K562 (cell line): ENCODE data around the gene EIF3I. TPM values are rescaled to one million over a fixed set of nuclear protein-coding genes. Genes with fewer than 3 reads are reported as not detected.

Experiments
- BCL6 ChIP-seq: fragments of 250-450 bp; sonication (Bioruptor Pico); IDR thresholded peaks from 2 replicates; pipeline ENCODE4 v1.4.0; 2020
- CBX2 ChIP-seq: fragments of 200-600 bp; sonication (generic); IDR thresholded peaks from one replicate; pipeline ENCODE4 v1.6.1; 2012; ENCODE audit warnings: mild to moderate bottlenecking, low read length, inconsistent platforms; ENCODE audit not compliant: insufficient read depth, poor library complexity, severe bottlenecking
- CBX8 ChIP-seq: fragments of 200-600 bp; sonication (generic); IDR thresholded peaks from 2 replicates; pipeline ENCODE4 v1.6.1; 2012; ENCODE audit warnings: borderline replicate concordance, mixed run types, low read depth, mild to moderate bottlenecking, moderate library complexity, mixed read lengths, low read length, control low read depth, inconsistent platforms; ENCODE audit not compliant: poor library complexity, severe bottlenecking; ENCODE audit errors: extremely low read depth
- CHD2 ChIP-seq: IDR thresholded peaks from 2 replicates; pipeline ENCODE4 v1.6.1; 2011; ENCODE audit warnings: low read depth, low read length
- CHD4 ChIP-seq: fragments of 200-600 bp; sonication (generic); IDR thresholded peaks from 3 replicates; pipeline ENCODE4 v1.6.1; 2012; ENCODE audit warnings: low read depth, mild to moderate bottlenecking, mixed read lengths, low read length, inconsistent platforms; ENCODE audit not compliant: insufficient read depth, insufficient replicate concordance, poor library complexity, severe bottlenecking
- DPF2 ChIP-seq: fragments of 450-650 bp; IDR thresholded peaks from 2 replicates; pipeline ENCODE4 v1.6.1; 2016
- ELF4 ChIP-seq: fragments of 450-650 bp; formaldehyde crosslinking; IDR thresholded peaks from 2 replicates; pipeline ENCODE4 v1.4.0; 2022; ENCODE audit warnings: missing genetic modification characterization
- FOXJ2 ChIP-seq: fragments of 200-800 bp; sonication (Bioruptor generic); IDR thresholded peaks from 2 replicates; pipeline ENCODE4 v1.6.1; 2016; ENCODE audit warnings: missing genetic modification characterization, missing compliant biosample characterization
- HCFC1 ChIP-seq: IDR thresholded peaks from 2 replicates; pipeline ENCODE4 v1.6.1; 2012; ENCODE audit warnings: low read depth, low read length, improper control_type of control experiment
- SRSF7 ChIP-seq: fragments of 200-400 bp; formaldehyde crosslinking; optimal IDR thresholded peaks from 2 replicates; pipeline ENCODE3; 2017; ENCODE audit warnings: mild to moderate bottlenecking, low read depth, low read length
- TAL1 ChIP-seq: fragments of 450-650 bp; IDR thresholded peaks from 2 replicates; pipeline ENCODE4 v1.6.1; 2016; ENCODE audit warnings: mild to moderate bottlenecking
- U2AF1 ChIP-seq: fragments of 200-400 bp; formaldehyde crosslinking; optimal IDR thresholded peaks from 2 replicates; pipeline ENCODE3; 2017; ENCODE audit warnings: mild to moderate bottlenecking, low read depth, low read length, moderate library complexity
- VEZF1 ChIP-seq: fragments of 200-800 bp; sonication (Bioruptor generic); IDR thresholded peaks from 2 replicates; pipeline ENCODE4 v1.6.1; 2017; ENCODE audit warnings: missing genetic modification characterization, missing compliant biosample characterization
- ZBTB2 ChIP-seq: fragments of 450-650 bp; IDR thresholded peaks from 2 replicates; pipeline ENCODE4 v1.6.1; 2016; ENCODE audit warnings: antibody characterized with exemption
- ZBTB26 ChIP-seq: fragments of 450-650 bp; formaldehyde crosslinking; IDR thresholded peaks from 2 replicates; pipeline ENCODE4 v1.4.0; 2022; ENCODE audit warnings: missing genetic modification characterization
- ZKSCAN1 ChIP-seq: fragments of 150-350 bp; IDR thresholded peaks from 2 replicates; pipeline ENCODE4 v1.6.1; 2016; ENCODE audit warnings: low read depth, low read length
- polyA plus RNA-seq, 8 experiments: library from polyadenylated mRNA; depleted of rRNA in 4 of 8; stranded (reverse) in 5 of 8; unstranded in 3 of 8; fragments of >200 nt; fragmentation: Nextera tagmentation in 2 of 8; fragmentation: Illumina TruSeq in 1 of 8; extraction: Ambion mirVana in 2 of 8; extraction: Trizol in 1 of 8; gene quantifications; 2 replicates each; pipeline versions ENCODE4 v1.2.1 to v1.2.3, GENCODE V29; 2011 to 2014; ENCODE audit warnings: inconsistent platforms in 1 of 8, missing spikeins in 1 of 8
- total RNA-seq, 7 experiments: library from RNA; depleted of rRNA in 6 of 7; stranded (reverse); fragments of >200 nt in 6 of 7; fragmentation: Illumina TruSeq in 2 of 7; extraction: Trizol in 2 of 7; gene quantifications; 2 replicates each; pipeline versions ENCODE4 v1.2.1 to v1.2.3, GENCODE V29; 2011 to 2021; ENCODE audit warnings: low replicate concordance in 1 of 7
- TF ChIP-seq, protein P1 (sequence below), 2 experiments: fragments of 450-650 bp; IDR thresholded peaks; 2 replicates each; pipeline ENCODE4 v1.6.1; 2016
- TF ChIP-seq, protein P2 (sequence below): sonication (generic); formaldehyde crosslinking; IDR thresholded peaks from 2 replicates; pipeline ENCODE4 v1.9.0; 2022; ENCODE audit warnings: mild to moderate bottlenecking, missing genetic modification reagents
- TF ChIP-seq, protein P3 (sequence below): fragments of 250-450 bp; sonication (Bioruptor Pico); IDR thresholded peaks from 2 replicates; pipeline ENCODE4 v1.8.0; 2022; ENCODE audit warnings: moderate library complexity, mild to moderate bottlenecking, inconsistent platforms

Gene EIF3I
- total and polyA plus RNA-seq, 9 of the 15 experiments (the other 6 are each of a cell fraction or from before 2014, with no cell fraction given) = 414 to 1,526 (median 635) TPM

- peak; percentile 96 for TF ChIP-seq ZBTB2
- TF ChIP-seq ZKSCAN1 = peak; percentile 21; the same call in 1 of the 2 replicates
- peak; percentile 86 for TF ChIP-seq HCFC1
- TF ChIP-seq, protein P1, sequence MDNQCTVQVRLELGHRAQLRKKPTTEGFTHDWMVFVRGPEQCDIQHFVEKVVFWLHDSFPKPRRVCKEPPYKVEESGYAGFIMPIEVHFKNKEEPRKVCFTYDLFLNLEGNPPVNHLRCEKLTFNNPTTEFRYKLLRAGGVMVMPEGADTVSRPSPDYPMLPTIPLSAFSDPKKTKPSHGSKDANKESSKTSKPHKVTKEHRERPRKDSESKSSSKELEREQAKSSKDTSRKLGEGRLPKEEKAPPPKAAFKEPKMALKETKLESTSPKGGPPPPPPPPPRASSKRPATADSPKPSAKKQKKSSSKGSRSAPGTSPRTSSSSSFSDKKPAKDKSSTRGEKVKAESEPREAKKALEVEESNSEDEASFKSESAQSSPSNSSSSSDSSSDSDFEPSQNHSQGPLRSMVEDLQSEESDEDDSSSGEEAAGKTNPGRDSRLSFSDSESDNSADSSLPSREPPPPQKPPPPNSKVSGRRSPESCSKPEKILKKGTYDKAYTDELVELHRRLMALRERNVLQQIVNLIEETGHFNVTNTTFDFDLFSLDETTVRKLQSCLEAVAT (IDR thresholded peaks at IDR 0.05) = peak in 1 of 2 experiments; percentile 51; a peak in 2 of 4 replicates
- TF ChIP-seq BCL6 = no peak
- no peak for TF ChIP-seq U2AF1
- TF ChIP-seq CHD2 = no peak
- TF ChIP-seq CBX8 = no peak
- peak; percentile 3; the same call in 1 of the 2 replicates for TF ChIP-seq ZBTB26 (CRISPR knock-in tag)
- TF ChIP-seq, protein P2, sequence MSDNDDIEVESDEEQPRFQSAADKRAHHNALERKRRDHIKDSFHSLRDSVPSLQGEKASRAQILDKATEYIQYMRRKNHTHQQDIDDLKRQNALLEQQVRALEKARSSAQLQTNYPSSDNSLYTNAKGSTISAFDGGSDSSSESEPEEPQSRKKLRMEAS (CRISPR knock-in tag) = peak; percentile 73
- TF ChIP-seq TAL1 = no peak
- no peak for TF ChIP-seq FOXJ2 (tag)
- peak; percentile 75 for TF ChIP-seq VEZF1 (CRISPR knock-in tag)
- TF ChIP-seq DPF2 = no peak
- TF ChIP-seq SRSF7 = no peak
- TF ChIP-seq CHD4 = no peak
- no peak; the same call in none of the 2 replicates for TF ChIP-seq ELF4 (CRISPR knock-in tag)
- TF ChIP-seq CBX2 = no peak
- TF ChIP-seq, protein P3, sequence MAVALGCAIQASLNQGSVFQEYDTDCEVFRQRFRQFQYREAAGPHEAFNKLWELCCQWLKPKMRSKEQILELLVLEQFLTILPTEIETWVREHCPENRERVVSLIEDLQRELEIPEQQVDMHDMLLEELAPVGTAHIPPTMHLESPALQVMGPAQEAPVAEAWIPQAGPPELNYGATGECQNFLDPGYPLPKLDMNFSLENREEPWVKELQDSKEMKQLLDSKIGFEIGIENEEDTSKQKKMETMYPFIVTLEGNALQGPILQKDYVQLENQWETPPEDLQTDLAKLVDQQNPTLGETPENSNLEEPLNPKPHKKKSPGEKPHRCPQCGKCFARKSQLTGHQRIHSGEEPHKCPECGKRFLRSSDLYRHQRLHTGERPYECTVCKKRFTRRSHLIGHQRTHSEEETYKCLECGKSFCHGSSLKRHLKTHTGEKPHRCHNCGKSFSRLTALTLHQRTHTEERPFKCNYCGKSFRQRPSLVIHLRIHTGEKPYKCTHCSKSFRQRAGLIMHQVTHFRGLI (CRISPR knock-in tag) = no peak
Observed at GRCh38 chr1:32205401-32206370, 16.5 kb upstream of the EIF3I start, which contains the start of gene IQCC (continued).
